GM12891 (cell line): ENCODE measurements around the gene DNAH7.

Experiments used
- POLR2A ChIP-seq: IDR thresholded peaks from 2 replicates; pipeline ENCODE4 v1.6.1; 2011; ENCODE audit warnings: low read depth, low read length, control low read depth
- POLR2AphosphoS5 ChIP-seq: IDR thresholded peaks from 2 replicates; pipeline ENCODE4 v1.6.1; 2011; ENCODE audit warnings: low read depth, low read length, control low read depth
- POU2F2 ChIP-seq: IDR thresholded peaks from 2 replicates; pipeline ENCODE4 v1.6.1; 2011; ENCODE audit warnings: low read depth, mild to moderate bottlenecking, control low read depth, low read length, moderate library complexity
- SPI1 ChIP-seq: IDR thresholded peaks from 2 replicates; pipeline ENCODE4 v1.6.1; 2011; ENCODE audit warnings: low read depth, low read length, control low read depth

GRCh38 chr2:195722075-195722474 lies 346.6 kb downstream of the DNAH7 start:
- TF ChIP-seq POLR2A, result no peak
- TF ChIP-seq POLR2AphosphoS5, result no peak
- no peak for TF ChIP-seq SPI1
- no peak for TF ChIP-seq POU2F2
